Ammon's horn (tissue), 1 donor: ENCODE results near the gene DIP2C.
"Not testable (repeated sequence)": the region's sequence is repeated elsewhere in the genome, so short reads cannot be mapped to it uniquely, and the experiment has no call there.

Experiments used
- DNase-seq: peaks from one replicate; pipeline ENCODE4 v3.0.0-alpha.2; 2016; ENCODE audit warnings: low spot score

DIP2C gene

GRCh38 chr10:479706-480497, 209.6 kb downstream of the DIP2C start:
- not testable (repeated sequence) for DNase-seq

- no peak for DNase-seq
These were observed 210.8 kb downstream of the DIP2C start for GRCh38 chr10:478471-479245.

- no peak for DNase-seq
These were observed 211.8 kb downstream of the DIP2C start for GRCh38 chr10:477620-478019.

- no peak for DNase-seq
These were observed 213.1 kb downstream of the DIP2C start for GRCh38 chr10:476455-476780.

- DNase-seq: no peak
These were observed 213.6 kb downstream of the DIP2C start for GRCh38 chr10:475709-476454.

GRCh38 chr10:474946-475345, 214.5 kb downstream of the DIP2C start:
- no peak for DNase-seq

GRCh38 chr10:474406-474805, 215.1 kb downstream of the DIP2C start:
- DNase-seq: no peak

- DNase-seq: no peak
These were observed 217.1 kb downstream of the DIP2C start for GRCh38 chr10:472241-472910.

GRCh38 chr10:470339-471003, 219.0 kb downstream of the DIP2C start:
- DNase-seq: no peak

- DNase-seq: no peak
These were observed 219.5 kb downstream of the DIP2C start for GRCh38 chr10:469947-470338.

- DNase-seq: no peak
These were observed 229.7 kb downstream of the DIP2C start for GRCh38 chr10:459743-460142.

- no peak for DNase-seq
These were observed 231.0 kb downstream of the DIP2C start for GRCh38 chr10:458421-458851.

GRCh38 chr10:456486-456885, 233.0 kb downstream of the DIP2C start:
- no peak for DNase-seq

- no peak for DNase-seq
These were observed 234.6 kb downstream of the DIP2C start for GRCh38 chr10:454860-455259.

GRCh38 chr10:453647-454046, 235.8 kb downstream of the DIP2C start:
- DNase-seq: no peak

GRCh38 chr10:452512-453426, 236.7 kb downstream of the DIP2C start:
- peak; percentile 77 for DNase-seq

- DNase-seq: no peak
These were observed 237.6 kb downstream of the DIP2C start for GRCh38 chr10:451856-452255.

- DNase-seq: no peak
These were observed 238.4 kb downstream of the DIP2C start for GRCh38 chr10:451021-451471.

- no peak for DNase-seq
These were observed 239.0 kb downstream of the DIP2C start for GRCh38 chr10:450463-450862.

- not testable (repeated sequence) for DNase-seq
These were observed 240.1 kb downstream of the DIP2C start for GRCh38 chr10:449331-449730.
